HepG2 (cell line): ENCODE results near the gene DUS1L. TPM values are rescaled to one million over a fixed set of nuclear protein-coding genes. Genes with fewer than 3 reads are reported as not detected.

ENCODE experiments used
- AGO1 ChIP-seq: fragments of 200-400 bp; formaldehyde crosslinking; IDR thresholded peaks from 2 replicates; pipeline ENCODE4 v1.6.1; 2017; ENCODE audit warnings: mild to moderate bottlenecking, low read depth, low read length, moderate library complexity; ENCODE audit not compliant: poor library complexity, severe bottlenecking
- CTCF ChIP-seq: sonication (generic); formaldehyde crosslinking; IDR thresholded peaks from 2 replicates; pipeline ENCODE4 v1.5.0; 2020; ENCODE audit warnings: mild to moderate bottlenecking, missing genetic modification reagents, moderate library complexity
- FOSL1 ChIP-seq: sonication (generic); formaldehyde crosslinking; IDR thresholded peaks from 2 replicates; pipeline ENCODE4 v1.9.0; 2021; ENCODE audit warnings: missing genetic modification reagents, borderline replicate concordance
- FOXO1 ChIP-seq: sonication (generic); formaldehyde crosslinking; IDR thresholded peaks from 2 replicates; pipeline ENCODE4 v1.4.0; 2020; ENCODE audit warnings: missing genetic modification reagents
- GATAD2A ChIP-seq: IDR thresholded peaks from 2 replicates; pipeline ENCODE4 v1.6.1; 2016
- HES4 ChIP-seq: sonication (generic); formaldehyde crosslinking; IDR thresholded peaks from 2 replicates; pipeline ENCODE4 v1.9.0; 2021; ENCODE audit warnings: mild to moderate bottlenecking, missing genetic modification reagents, borderline replicate concordance
- JUN ChIP-seq: sonication (generic); formaldehyde crosslinking; IDR thresholded peaks from 2 replicates; pipeline ENCODE4 v1.4.0; 2020; ENCODE audit warnings: mild to moderate bottlenecking, missing genetic modification reagents
- NFE2L1 ChIP-seq: sonication (generic); formaldehyde crosslinking; IDR thresholded peaks from 2 replicates; pipeline ENCODE4 v1.4.0; 2020; ENCODE audit warnings: missing genetic modification reagents, mild to moderate bottlenecking, borderline replicate concordance
- NR2F6 ChIP-seq, 2 experiments: IDR thresholded peaks; 2 replicates each; pipeline ENCODE4 v1.6.1; 2016; ENCODE audit warnings: antibody characterized with exemption in 1 of 2, mild to moderate bottlenecking in 1 of 2
- RARA ChIP-seq: IDR thresholded peaks from 2 replicates; pipeline ENCODE4 v1.6.1; 2016; ENCODE audit warnings: missing genetic modification reagents, missing compliant biosample characterization
- RFXANK ChIP-seq: IDR thresholded peaks from 2 replicates; pipeline ENCODE4 v1.6.1; 2016
- ZFY ChIP-seq: sonication (generic); formaldehyde crosslinking; IDR thresholded peaks from 2 replicates; pipeline ENCODE4 v1.4.0; 2020; ENCODE audit warnings: missing genetic modification reagents
- ZMAT3 ChIP-seq: sonication (generic); formaldehyde crosslinking; conservative IDR thresholded peaks from 2 replicates; pipeline ENCODE4 v1.7.0; 2021; ENCODE audit warnings: missing genetic modification reagents
- ZNF180 ChIP-seq: sonication (generic); formaldehyde crosslinking; IDR thresholded peaks from 2 replicates; pipeline ENCODE4 v1.4.0; 2020; ENCODE audit warnings: low read depth, missing genetic modification reagents, borderline replicate concordance
- ZNF563 ChIP-seq: sonication (generic); formaldehyde crosslinking; IDR thresholded peaks from 2 replicates; pipeline ENCODE4 v1.8.0; 2022; ENCODE audit warnings: mild to moderate bottlenecking, moderate library complexity, missing genetic modification reagents
- ZNF687 ChIP-seq: sonication (generic); formaldehyde crosslinking; IDR thresholded peaks from 2 replicates; pipeline ENCODE4 v1.5.1; 2020; ENCODE audit warnings: mild to moderate bottlenecking, missing genetic modification reagents, moderate library complexity
- polyA plus RNA-seq, 8 experiments: library from polyadenylated mRNA; depleted of rRNA in 3 of 8; stranded (reverse) in 7 of 8; unstranded in 1 of 8; fragments of >200 nt; fragmentation: Illumina TruSeq in 4 of 8; extraction: Trizol in 4 of 8; gene quantifications; 2 replicates each; pipeline versions ENCODE4 v1.2.1 to v1.2.3, GENCODE V29; 2011 to 2016; ENCODE audit warnings: low read depth in 4 of 8, missing spikeins in 1 of 8, mixed read lengths in 1 of 8; ENCODE audit not compliant: insufficient read depth in 1 of 8
- total RNA-seq, 5 experiments: library from RNA; depleted of rRNA; stranded (reverse); fragments of >200 nt; fragmentation: Illumina TruSeq; extraction: Trizol; gene quantifications; 2 replicates each; pipeline ENCODE4 v1.2.3, GENCODE V29; 2016; ENCODE audit warnings: low read depth in 1 of 5
- TF ChIP-seq, protein P1 (sequence below): sonication (generic); formaldehyde crosslinking; IDR thresholded peaks from 2 replicates; pipeline ENCODE4 v1.8.1; 2023; ENCODE audit warnings: missing genetic modification reagents, mild to moderate bottlenecking, borderline replicate concordance
- TF ChIP-seq, protein P2 (sequence below): sonication (generic); formaldehyde crosslinking; IDR thresholded peaks from 2 replicates; pipeline ENCODE4 v1.5.0; 2020; ENCODE audit warnings: mild to moderate bottlenecking, missing genetic modification reagents, borderline replicate concordance

DUS1L gene
- total and polyA plus RNA-seq, 2 of the 13 experiments (the other 11 are each of a cell fraction or from before 2014, with no cell fraction given), result 81.0 to 109 TPM

GRCh38 chr17:82022310-82022980 is 43.2 kb downstream of the DUS1L start, which contains the start of gene CENPX (continued):
- peak; percentile 66 for TF ChIP-seq ZNF687 (CRISPR knock-in tag)
- TF ChIP-seq JUN (CRISPR knock-in tag), result peak; percentile 68
- TF ChIP-seq GATAD2A, result 0 out of 2 replicates have a peak, but pooled peaks have one; percentile 1
- no peak for TF ChIP-seq FOSL1
- TF ChIP-seq, protein P1, sequence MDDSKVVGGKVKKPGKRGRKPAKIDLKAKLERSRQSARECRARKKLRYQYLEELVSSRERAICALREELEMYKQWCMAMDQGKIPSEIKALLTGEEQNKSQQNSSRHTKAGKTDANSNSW (CRISPR knock-in tag), result 0 out of 2 replicates have a peak, but pooled peaks have one; percentile 8
- TF ChIP-seq ZMAT3, result no peak; the same call in 1 of the 2 replicates
- TF ChIP-seq NR2F6 (IDR thresholded peaks at IDR 0.05), result no peak
- peak; percentile 51; the same call in 1 of the 2 replicates for TF ChIP-seq NR2F6 (CRISPR knock-in tag; IDR thresholded peaks at IDR 0.05)
- TF ChIP-seq RARA, result peak; percentile 64
- peak; percentile 70 for TF ChIP-seq ZFY
- peak; percentile 52 for TF ChIP-seq HES4
- TF ChIP-seq NFE2L1 (CRISPR knock-in tag), result peak; percentile 77; the same call in 1 of the 2 replicates
- TF ChIP-seq AGO1, result peak; percentile 99
- no peak for TF ChIP-seq ZNF180 (CRISPR knock-in tag)
- TF ChIP-seq FOXO1, result 0 out of 2 replicates have a peak, but pooled peaks have one; percentile 12
- TF ChIP-seq CTCF (CRISPR knock-in tag), result peak; percentile 20; the same call in 1 of the 2 replicates
- TF ChIP-seq ZNF563, result peak; percentile 18; the same call in 1 of the 2 replicates
- TF ChIP-seq RFXANK (CRISPR knock-in tag), result 0 out of 2 replicates have a peak, but pooled peaks have one; percentile 20
- TF ChIP-seq, protein P2, sequence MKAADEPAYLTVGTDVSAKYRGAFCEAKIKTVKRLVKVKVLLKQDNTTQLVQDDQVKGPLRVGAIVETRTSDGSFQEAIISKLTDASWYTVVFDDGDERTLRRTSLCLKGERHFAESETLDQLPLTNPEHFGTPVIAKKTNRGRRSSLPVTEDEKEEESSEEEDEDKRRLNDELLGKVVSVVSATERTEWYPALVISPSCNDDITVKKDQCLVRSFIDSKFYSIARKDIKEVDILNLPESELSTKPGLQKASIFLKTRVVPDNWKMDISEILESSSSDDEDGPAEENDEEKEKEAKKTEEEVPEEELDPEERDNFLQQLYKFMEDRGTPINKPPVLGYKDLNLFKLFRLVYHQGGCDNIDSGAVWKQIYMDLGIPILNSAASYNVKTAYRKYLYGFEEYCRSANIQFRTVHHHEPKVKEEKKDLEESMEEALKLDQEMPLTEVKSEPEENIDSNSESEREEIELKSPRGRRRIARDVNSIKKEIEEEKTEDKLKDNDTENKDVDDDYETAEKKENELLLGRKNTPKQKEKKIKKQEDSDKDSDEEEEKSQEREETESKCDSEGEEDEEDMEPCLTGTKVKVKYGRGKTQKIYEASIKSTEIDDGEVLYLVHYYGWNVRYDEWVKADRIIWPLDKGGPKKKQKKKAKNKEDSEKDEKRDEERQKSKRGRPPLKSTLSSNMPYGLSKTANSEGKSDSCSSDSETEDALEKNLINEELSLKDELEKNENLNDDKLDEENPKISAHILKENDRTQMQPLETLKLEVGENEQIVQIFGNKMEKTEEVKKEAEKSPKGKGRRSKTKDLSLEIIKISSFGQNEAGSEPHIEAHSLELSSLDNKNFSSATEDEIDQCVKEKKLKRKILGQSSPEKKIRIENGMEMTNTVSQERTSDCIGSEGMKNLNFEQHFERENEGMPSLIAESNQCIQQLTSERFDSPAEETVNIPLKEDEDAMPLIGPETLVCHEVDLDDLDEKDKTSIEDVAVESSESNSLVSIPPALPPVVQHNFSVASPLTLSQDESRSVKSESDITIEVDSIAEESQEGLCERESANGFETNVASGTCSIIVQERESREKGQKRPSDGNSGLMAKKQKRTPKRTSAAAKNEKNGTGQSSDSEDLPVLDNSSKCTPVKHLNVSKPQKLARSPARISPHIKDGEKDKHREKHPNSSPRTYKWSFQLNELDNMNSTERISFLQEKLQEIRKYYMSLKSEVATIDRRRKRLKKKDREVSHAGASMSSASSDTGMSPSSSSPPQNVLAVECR (CRISPR knock-in tag), result peak; percentile 85
